Activated T-cell treated with anti-CD3 and anti-CD28 coated beads for 48 hours (primary cell): ENCODE measurements around the gene AGPAT3.

Source experiments
- DNase-seq: peaks from one replicate; pipeline ENCODE4 v3.0.0-alpha.2; 2020; ENCODE audit warnings: low read depth

Gene AGPAT3

DNA sequence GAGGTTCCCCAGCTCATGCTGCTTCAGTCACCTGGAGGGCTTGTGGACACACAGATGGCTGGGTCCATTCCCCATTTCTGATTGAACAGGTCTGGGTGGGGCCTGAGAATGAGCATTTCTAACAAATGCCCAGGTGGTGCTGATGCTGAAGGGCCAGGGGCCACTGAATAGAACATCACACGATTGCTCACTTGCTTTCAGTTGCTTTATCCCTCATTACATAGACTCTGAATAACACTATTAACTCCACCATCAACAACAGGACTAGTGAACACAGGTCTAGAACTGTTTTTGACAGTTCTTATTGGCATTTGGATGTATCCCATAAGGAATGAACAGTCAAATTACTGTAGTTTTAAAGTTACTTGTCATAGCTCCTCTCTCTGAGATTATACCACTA is 159.2 kb downstream of the AGPAT3 start:
- no peak for DNase-seq

DNA sequence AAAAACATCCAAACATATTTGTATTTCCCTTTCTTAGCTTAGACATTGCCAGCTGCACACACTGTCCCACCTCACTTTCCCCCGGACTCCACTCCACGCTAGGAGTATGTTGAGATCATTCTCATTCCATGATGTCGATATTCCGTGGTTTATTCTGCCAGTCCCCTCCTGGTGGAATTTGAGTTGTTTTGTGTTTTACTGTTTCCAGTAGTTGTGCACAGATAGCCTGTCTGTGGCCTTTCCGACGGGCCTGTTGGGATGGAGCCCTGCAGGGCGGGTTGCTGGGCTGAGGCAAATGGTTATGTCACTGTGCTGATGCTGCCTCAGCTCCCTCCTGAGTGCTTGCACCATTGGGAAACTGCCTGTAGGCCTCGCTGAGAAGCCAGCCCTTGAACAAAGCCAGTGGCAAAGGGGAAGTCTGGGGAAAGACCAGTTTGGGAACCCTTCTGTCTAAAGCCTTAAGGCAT is 159.9 kb downstream of the AGPAT3 start:
- no peak for DNase-seq

DNA sequence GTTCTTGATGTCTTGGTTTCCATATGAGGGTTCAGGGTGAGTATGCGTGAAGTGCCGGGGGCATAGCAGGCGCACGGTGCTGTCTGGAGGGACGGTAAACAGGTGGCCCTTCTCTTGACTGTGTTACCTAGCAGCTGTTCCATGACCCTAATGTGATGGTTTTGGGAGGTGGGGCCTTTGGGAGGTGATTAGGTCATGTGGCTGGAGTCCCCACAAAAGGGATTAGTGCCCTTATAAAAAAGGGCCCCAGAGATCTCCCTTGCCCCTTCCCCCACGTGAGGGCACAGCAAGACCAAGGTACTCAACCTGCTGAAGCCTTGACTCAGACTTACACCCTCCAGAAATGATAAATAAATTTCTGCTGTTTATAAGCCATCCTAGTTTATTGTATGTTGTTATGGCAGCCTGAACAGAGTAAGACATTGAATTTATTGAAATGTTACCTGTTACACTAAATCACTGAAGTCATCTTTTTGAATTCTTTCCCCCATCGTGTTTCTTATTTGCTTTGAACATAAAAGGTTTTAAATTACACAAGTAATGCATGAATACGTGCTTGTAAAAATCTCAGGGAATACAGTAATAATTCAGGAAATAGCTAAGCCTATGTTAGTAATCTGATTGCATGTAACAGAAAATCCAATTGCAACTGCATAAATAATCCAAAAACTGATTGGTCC is 162.7 kb downstream of the AGPAT3 start:
- DNase-seq: no peak

DNA sequence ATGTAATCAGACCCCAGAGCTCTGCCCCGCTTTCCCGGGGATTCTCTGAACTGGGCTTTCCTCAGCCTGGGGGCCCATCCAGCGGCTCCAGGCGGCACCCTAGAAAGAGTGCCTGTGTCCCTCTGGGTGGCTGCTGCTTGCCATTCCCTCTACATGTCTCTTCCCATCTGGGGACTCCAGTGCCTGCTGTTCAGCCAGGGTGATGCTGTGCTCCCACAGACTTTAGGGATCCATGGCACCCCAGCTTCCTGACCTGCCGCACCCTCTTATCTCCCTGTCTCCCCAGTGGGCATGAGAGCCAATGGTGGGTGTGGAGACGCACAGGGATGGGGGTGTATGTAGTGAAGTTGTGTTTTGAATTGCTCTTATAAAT is 163.2 kb downstream of the AGPAT3 start:
- no peak for DNase-seq

DNA sequence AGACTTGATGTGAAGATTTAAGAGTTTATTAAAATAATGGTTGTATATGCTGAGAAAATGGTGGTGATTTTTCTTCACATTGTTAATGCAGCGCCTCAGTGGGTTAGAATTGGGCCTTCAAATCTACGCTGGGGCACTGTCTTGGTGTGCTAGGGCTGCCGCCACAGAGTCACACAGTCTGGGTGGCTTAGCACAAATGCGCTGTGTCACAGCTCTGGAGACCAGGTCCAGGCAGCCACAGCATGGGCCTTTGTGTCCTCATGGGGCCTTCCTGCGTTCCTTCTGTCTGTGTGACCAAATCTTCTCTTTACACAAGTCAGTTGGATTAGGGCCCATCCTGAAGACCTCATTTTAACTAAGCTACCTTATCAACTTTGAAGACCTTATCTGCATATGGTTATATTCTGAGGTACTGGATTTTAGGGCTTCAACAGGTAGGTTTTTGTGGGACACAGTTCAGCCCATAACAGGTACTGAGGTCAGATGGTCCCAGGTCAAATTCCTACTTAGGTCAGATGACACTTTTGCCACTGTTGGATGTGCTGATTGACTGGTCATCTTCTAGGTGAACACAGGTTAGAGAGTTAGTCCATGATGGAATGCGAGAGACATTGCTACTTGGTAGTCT is 164.6 kb downstream of the AGPAT3 start:
- no peak for DNase-seq

DNA sequence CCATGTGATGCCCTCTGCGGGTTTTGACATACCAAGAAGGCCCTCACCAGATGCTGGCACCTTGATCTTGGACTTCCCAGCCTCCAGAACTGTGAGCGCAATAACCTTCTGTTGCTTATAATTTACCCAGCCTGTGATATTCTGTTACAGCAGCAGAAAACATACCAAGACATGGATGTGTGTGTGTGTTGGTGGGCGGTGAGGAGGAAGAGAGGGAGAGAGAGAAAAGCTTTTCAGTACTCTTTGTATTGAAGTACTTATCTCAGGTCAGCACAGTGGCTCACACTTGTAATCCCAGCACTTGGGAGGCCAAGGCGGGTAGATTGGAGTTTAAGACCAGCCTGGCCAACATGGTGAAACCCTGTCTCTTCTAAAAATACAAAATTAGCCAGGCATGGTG is 170.2 kb downstream of the AGPAT3 start:
- DNase-seq: no peak
